Progenitor cell of endocrine pancreas (in vitro differentiated cells): ENCODE results near the gene CLRN2. TPM values are rescaled to one million over a fixed set of nuclear protein-coding genes. Genes with fewer than 3 reads are reported as not detected.

ENCODE experiments used
- DNase-seq: peaks from one replicate; pipeline ENCODE4 v3.0.0; 2021; ENCODE audit warnings: low spot score; ENCODE audit not compliant: unreplicated experiment
- H3K27ac Mint-ChIP-seq: 2 replicates; pipeline ENCODE4 v1.8.0; 2021; ENCODE audit warnings: mild to moderate bottlenecking, moderate library complexity, mixed read lengths
- H3K27me3 Mint-ChIP-seq: 2 replicates; pipeline ENCODE4 v1.8.0; 2021; ENCODE audit warnings: mixed read lengths
- H3K36me3 Mint-ChIP-seq: 2 replicates; pipeline ENCODE4 v1.8.0; 2022; ENCODE audit warnings: mixed read lengths; ENCODE audit not compliant: insufficient read depth
- H3K4me1 Mint-ChIP-seq: 2 replicates; pipeline ENCODE4 v1.8.0; 2021; ENCODE audit warnings: low read depth, mixed read lengths
- H3K4me3 Mint-ChIP-seq: 2 replicates; pipeline ENCODE4 v1.8.0; 2021; ENCODE audit warnings: low read depth, mild to moderate bottlenecking, moderate library complexity, mixed read lengths
- H3K9me3 Mint-ChIP-seq: 2 replicates; pipeline ENCODE4 v1.8.0; 2021; ENCODE audit warnings: low read depth, mixed read lengths
- total RNA-seq: library from RNA; stranded (reverse); gene quantifications from 2 replicates; pipeline ENCODE4 v1.2.1, GENCODE V29; 2021
- TF ChIP-seq, protein P1 (sequence below): fragments of 200-600 bp; sonication (generic); IDR thresholded peaks from one replicate; pipeline ENCODE4 v1.5.0; 2021; ENCODE audit warnings: antibody characterized with exemption, mild to moderate bottlenecking; ENCODE audit not compliant: unreplicated experiment

Gene CLRN2
- total RNA-seq, 1 donor from 2014 or later, result not detected

DNA sequence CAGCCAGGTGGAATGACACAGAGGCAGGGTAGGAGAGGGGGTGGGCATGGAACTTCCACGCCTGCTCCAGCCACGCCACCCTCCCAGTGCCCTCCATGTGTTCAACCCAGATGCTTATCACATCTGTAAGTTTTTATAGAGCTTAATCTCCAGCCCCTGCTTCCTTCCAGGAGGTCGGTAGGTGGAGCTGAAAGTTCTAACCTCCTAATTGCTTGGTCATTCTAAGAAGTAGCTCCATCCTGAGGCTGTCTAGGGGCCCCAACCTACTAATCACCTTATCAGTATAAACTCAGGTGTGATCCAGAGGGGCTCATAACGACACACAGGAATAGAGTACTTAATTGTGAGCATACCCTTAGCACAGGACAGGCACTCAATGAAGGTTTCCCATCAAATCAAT, 21.3 kb upstream of the CLRN2 start:
- H3K27me3 Mint-ChIP-seq, result no peaks in the 10 kb centered on the region
- H3K4me3 Mint-ChIP-seq, result no peak overlapping the region
- DNase-seq, result no peak
- TF ChIP-seq, protein P1, sequence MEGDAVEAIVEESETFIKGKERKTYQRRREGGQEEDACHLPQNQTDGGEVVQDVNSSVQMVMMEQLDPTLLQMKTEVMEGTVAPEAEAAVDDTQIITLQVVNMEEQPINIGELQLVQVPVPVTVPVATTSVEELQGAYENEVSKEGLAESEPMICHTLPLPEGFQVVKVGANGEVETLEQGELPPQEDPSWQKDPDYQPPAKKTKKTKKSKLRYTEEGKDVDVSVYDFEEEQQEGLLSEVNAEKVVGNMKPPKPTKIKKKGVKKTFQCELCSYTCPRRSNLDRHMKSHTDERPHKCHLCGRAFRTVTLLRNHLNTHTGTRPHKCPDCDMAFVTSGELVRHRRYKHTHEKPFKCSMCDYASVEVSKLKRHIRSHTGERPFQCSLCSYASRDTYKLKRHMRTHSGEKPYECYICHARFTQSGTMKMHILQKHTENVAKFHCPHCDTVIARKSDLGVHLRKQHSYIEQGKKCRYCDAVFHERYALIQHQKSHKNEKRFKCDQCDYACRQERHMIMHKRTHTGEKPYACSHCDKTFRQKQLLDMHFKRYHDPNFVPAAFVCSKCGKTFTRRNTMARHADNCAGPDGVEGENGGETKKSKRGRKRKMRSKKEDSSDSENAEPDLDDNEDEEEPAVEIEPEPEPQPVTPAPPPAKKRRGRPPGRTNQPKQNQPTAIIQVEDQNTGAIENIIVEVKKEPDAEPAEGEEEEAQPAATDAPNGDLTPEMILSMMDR, result no peak
- H3K9me3 Mint-ChIP-seq, result no peaks in the 10 kb centered on the region
- H3K4me1 Mint-ChIP-seq, result peaks cover 21% of the 10 kb centered on the region
- no peak overlapping the region for H3K27ac Mint-ChIP-seq
- peaks cover 24% of the 10 kb centered on the region for H3K36me3 Mint-ChIP-seq

DNA sequence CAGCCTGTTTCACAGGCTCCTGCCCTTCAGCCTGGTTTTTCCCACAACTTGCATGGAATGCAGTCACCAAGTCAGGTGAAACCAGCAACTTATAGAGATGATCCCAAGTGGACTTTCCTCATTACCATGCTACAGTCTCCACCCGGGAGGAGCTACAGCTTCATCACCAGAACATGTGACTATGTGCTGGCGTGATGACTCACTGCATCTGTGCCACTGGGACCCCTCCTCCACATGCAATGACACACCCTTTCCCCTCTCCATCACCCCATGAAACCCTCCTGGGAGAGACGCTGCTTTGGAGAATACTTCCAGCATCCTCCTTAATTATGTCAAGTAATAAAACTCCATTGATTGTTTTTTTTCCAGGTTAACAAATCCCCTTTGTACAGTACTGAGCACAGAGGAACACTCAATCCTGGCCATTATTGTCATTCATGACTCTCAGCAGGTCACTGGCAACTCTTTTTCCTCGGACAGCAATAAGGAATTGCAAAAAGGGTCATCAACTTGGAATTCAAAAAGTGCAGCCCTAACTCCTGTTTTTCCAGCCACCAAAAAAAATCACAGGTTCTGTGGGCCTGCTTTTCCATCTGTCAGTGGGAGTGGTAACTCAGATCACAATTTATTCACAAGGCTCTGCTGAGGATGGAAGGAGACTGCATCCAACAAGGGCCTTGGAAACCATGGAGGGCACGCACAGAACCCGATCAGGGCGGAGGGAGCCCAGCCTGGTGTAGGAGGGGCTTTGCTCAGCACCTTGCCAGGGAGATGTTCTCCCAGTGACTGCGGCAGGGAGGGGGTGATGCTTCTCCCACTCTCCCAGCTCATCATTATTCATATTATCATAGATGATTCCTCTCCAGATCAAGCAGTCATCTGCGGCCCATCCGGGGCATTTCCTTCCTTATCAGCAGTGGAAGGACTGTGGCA, 20.4 kb upstream of the CLRN2 start:
- Mint-ChIP-seq H3K27me3 (no peaks in the 10 kb centered on the region), H3K9me3 (no peaks in the 10 kb centered on the region), H3K27ac (no peak overlapping the region), H3K4me1 (peaks cover 17% of the 10 kb centered on the region), H3K36me3 (peaks cover 23% of the 10 kb centered on the region), H3K4me3 (no peak overlapping the region)
- DNase-seq, result no peak
- TF ChIP-seq, protein P1, result no peak

DNA sequence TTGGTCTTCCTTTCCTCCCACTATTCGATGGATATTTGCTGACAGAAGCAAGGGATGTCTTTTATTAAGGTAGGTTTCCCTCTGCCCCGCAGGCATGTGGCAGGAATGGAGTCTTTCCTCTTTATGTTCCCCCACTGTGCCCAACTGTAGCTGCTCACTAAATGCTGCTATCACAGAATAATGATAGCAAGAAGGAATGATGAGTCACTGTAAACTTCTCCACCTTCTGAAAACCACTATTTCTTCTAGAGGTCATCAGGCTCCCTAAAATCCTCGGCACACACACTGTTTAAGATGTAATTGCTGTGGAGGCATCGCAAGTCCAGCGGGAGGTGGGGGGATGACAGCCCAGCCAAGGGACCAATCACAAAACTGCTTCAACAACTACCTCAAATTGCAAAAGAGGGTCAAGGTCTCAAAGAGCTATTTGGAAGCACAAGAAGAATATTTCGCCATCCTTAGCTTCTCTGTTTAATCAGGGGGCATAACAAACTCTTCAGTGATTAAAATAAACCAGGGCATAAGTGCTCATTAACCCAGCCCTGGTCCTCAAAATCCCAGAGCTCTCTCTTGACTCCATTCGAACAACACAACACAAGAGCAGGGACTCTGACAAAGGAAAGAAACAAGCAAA, 17.0 kb upstream of the CLRN2 start:
- DNase-seq, result no peak
- Mint-ChIP-seq H3K27ac (no peak overlapping the region), H3K4me3 (no peak overlapping the region), H3K9me3 (no peaks in the 10 kb centered on the region), H3K4me1 (peaks cover 2% of the 10 kb centered on the region), H3K36me3 (peaks cover 19% of the 10 kb centered on the region), H3K27me3 (no peaks in the 10 kb centered on the region)
- TF ChIP-seq, protein P1, result no peak

DNA sequence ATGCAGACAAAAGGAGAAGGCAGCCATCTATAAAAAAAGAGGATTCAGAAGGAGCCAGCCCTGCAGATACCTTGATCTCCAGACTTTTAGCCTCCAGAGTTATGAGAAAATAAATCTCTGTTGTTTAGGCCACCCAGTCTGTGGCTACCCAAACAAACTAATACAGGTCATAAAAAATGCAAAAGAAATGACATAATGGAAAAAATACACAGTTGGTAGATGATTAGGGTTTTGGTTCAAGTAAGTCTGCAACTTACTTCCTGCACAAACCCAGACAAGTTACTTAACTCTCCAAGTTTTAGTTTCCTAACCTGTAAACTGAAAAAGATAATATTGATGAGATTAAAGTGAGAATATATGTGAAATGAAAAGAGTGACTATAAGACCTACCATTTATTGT, 14.4 kb upstream of the CLRN2 start:
- DNase-seq, result no peak
- Mint-ChIP-seq H3K27ac (no peak overlapping the region), H3K4me3 (no peak overlapping the region), H3K9me3 (no peaks in the 10 kb centered on the region), H3K4me1 (no peaks in the 10 kb centered on the region), H3K27me3 (no peaks in the 10 kb centered on the region), H3K36me3 (peaks cover 25% of the 10 kb centered on the region)
- TF ChIP-seq, protein P1, result no peak

DNA sequence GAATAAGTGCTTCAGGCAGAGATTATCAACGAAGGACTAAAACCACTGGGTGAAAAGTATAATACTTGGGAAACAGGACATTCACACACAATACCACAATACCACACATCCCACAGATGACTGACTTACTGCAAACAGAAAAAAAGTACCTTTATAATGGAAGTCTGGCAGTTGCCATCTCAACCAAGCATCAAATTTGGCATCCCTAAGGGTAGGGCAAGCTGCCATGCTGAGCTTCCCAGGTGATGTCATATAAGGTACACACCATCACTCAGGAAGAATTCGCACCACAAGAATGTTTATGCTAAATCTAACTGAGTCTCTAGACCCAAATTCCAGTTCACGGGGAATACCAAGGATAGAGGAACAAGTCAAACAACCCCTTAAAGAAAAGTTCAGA, 12.2 kb upstream of the CLRN2 start:
- no peak for DNase-seq
- no peaks in the 10 kb centered on the region for H3K4me1 Mint-ChIP-seq
- no peak overlapping the region for H3K4me3 Mint-ChIP-seq
- H3K36me3 Mint-ChIP-seq, result peaks cover 27% of the 10 kb centered on the region
- no peak overlapping the region for H3K27ac Mint-ChIP-seq
- TF ChIP-seq, protein P1, result no peak
- H3K9me3 Mint-ChIP-seq, result no peaks in the 10 kb centered on the region
- H3K27me3 Mint-ChIP-seq, result no peaks in the 10 kb centered on the region
